DMS153 (cell line): Measurements from ENCODE around the gene MTREX.

Experiments used
- DNase-seq: peaks from one replicate; lab custom pipeline; 2025; lab: John Stamatoyannopoulos, UW

The MTREX gene

DNA sequence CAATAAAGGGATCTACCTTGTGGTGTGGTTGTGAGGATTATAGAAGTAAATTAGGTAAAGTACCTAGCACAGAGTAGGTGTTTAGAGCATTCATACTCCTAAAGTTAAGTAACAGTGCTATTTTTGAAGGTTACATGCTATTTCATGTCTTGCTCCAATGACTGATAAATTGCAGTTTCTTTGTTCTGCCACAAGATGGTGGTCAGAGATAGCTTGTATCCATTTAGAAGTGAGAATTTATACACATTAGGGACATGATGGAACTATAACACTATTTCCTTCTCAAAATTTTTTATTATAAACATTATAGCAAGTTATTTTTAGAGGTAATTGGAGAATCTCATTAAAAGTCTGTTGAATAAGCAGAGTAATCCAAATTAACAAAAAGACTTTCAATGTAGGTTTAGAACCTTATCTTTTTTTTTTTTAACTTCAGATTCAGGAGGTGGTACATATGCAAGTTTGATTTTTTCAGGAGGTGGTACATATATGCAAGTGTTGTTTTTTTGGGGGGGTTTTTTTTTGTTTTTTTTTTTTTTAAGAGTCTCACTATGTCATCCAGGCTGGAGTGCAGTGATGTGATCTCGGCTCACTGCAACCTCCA lies 17.1 kb downstream of the MTREX start:
- no peak for DNase-seq

DNA sequence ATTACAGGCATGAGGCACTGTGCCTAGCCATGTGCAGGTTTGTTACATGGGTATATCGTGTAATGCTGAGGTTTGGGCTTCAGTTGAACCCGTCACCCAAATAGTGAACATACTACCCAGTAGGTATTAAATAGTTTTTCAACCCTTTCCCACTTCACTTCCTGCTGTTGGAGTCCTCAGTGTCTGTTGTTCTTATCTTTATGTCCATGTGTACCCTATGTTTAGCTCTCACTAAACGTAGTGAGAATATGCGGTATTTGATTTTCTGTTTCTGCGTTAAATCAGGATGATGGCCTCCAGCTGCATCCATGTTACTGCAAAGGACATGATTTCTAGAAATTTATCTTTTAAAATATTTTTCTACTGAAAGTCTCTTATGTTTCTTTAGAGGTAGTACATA lies 17.8 kb downstream of the MTREX start:
- no peak for DNase-seq

DNA sequence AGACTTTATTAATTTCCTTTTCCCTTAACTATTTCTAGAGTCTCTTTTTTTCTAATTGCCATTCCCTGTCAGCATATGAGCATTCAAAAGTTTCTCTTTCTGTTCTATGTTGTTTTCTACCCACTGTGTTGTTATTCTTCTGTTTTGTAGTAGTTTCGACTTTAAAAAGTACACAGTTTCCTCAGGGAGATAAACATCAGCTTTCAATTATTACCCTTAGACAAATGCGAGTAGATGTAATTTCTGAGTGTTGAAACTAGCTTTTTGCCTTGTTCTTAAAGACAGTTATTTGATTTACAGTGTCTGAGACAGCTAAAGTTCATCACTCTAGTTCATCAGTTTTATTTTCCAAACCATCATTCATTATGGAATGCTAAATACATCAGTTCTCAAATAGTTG lies 19.5 kb downstream of the MTREX start:
- no peak for DNase-seq

DNA sequence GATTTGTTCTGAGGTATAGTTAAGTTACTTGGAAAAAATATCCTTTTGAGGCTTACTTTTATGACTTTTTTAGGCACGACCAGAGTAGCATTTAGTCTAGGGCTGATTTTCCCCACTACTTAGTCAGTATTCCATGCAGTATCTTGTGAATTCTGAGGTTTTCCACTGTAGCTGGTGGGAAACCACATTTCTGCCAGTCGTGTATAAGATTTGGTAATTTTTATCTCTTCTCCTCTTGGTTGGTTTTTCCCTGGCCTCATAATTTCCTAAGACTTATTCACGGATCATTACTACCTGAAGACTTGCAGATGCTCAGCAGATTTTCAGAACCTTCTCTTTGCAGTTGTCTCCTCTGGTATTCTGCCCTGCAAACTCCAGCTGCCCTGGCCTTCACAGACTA lies 23.5 kb downstream of the MTREX start:
- no peak for DNase-seq

DNA sequence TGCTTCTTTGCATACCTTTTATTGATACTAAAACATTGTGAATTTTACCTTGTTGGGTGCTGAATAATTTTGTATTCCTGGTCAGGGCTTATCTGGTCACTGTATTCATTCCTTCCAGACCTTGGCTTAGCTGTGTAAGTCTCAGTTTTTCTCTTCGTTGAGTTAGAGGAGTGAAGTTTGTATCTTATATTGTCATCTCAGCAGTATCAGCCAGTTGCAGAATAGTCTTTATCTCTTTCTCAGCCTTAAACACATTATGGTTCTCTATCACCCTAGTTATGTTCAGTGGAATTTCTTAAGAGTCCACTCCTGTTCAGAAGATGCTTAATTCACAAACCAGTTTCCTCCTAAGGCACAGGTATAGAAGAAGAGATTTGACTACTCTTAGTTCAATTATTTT lies 25.2 kb downstream of the MTREX start:
- DNase-seq = no peak

DNA sequence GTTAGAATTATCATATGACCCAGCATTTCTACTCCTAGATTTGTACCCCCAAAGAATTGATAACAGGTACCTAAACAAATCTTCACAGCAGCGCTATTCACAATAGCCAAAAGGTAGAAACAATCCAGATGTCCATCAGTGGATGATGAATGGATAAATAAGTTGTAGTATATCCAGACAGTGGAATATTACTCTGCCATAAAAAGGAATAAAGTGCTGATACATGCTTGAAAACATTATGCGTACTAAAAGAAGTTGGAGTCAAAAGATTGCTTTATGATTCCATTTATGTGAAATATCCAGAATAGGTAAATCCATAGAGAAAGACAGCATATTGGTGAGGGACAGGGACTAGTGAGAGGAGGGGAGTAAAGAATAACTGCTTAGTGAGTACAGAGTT lies 26.0 kb downstream of the MTREX start:
- no peak for DNase-seq

DNA sequence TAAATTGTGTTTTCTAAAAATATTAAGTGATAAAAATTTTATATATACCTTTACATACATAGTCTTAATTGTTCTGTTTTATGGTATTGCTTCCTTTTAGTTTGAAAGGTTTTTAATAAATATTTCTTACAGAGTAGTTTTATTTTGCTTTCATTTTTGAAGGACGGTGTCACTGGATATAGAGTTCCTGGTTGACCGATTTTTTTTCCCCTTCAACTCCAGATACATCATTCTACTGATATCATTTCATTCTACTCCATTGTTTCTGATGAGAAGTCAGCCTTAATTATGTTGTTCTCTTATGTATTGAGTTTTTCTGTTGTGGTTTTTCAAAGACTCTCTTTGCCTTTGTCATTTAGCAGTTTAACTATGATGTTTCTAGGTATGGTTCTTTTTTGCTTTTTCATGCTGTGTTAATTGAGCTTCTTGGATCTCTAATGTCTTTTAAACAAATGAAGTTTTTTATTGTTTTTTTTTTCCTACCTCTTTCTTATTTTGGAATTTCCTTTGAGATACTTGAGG lies 30.4 kb downstream of the MTREX start:
- no peak for DNase-seq

- DNase-seq = no peak
Measured at GRCh38 chr5:55338810-55339243, 31.0 kb downstream of the MTREX start.

DNA sequence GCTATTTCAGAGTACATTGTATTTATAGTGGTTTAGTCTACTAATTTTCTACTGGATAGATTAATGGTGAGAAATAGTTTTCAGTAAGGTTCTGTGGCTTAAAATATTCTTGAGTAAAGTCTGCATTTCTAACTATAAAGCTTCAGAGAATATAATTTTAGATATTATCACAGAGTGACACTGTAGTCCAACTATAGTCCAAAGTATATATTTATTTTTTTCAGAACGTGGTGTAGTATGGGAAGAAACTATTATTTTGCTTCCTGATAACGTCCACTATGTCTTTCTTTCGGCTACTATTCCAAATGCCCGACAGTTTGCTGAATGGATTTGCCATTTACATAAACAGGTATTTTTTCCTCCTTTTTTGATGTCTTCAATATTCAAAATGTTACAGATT lies 35.3 kb downstream of the MTREX start:
- DNase-seq = no peak

DNA sequence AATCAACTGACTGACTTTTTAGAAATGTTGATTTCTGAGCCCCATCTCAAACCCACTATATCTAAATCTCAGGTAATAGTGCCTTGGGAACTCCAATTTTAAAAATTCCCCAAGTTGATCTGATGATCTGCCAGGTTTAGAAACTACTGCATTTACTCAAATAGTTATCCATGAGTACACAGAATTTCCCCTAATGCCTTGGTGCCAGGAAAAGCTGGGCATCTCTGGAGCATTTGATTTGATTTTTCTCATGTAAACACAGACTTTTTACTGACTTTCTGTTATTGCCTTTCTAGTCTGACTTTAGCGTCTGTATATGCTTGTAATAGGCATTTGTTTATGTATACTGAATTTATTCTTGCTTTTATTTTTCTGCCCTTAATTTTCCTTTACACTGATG lies 35.8 kb downstream of the MTREX start:
- no peak for DNase-seq

GRCh38 chr5:55344392-55344992 lies 36.7 kb downstream of the MTREX start:
- DNase-seq = no peak

GRCh38 chr5:55345327-55345726 lies 37.5 kb downstream of the MTREX start:
- DNase-seq = no peak

- no peak for DNase-seq
Measured at GRCh38 chr5:55347786-55348185, 40.0 kb downstream of the MTREX start.

DNA sequence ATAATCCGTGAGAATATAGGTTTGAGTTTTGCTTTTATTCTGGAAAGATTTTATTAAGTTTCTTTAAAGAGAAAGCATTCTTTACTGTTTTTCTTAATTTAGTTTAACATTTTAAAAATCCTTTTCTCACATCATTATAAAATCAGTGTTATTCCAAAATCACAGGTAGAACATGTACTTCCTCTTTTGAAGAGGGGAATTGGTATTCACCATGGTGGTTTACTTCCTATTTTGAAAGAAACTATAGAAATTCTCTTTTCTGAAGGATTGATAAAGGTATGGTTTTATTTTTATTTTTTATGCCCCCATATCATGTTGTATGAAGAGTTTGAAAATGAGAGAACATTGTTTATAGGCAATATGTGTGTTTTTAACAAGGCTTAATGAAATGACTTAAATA lies 43.0 kb downstream of the MTREX start:
- no peak for DNase-seq

DNA sequence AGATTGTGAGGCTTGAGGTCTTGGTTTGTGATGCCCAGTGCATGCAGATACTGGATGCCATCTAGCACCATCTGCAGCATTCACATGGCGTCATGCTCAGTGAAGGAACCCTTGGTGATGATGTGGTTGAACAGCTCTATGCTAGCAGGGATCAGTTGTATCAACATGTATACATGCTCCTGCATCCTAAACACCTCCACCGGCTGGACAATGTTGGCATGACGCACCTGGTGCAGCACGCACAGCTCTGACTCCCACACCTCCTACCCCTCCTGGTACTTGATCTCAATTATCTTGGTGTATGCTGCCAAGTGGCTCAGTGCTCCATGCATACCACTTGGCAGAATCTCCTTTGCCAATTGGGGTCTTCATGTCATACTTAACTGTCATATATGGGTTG lies 49.1 kb downstream of the MTREX start:
- DNase-seq = no peak

DNA sequence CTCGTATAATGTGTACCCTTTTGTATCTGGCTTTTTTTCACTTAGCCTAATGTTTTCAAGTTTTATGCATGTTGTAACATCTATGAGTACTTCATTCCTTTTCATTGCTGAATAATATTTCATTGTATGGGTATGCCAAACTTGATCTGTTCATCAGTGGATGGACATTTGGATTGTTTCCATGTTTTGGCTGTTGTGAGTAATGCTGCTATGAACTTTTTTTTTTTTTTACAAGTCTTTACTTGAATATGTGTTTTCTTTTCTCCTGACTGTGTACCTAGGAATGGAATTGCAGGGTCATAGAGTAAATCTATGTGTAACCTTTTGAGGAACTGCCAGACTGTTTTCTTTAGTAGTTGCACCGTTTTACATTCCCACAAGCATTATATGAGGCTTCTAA lies 52.4 kb downstream of the MTREX start:
- no peak for DNase-seq

GRCh38 chr5:55363856-55364255 lies 56.1 kb downstream of the MTREX start:
- DNase-seq = no peak

- DNase-seq = no peak
Measured at GRCh38 chr5:55364537-55365055, 56.8 kb downstream of the MTREX start.

GRCh38 chr5:55370291-55370925 lies 62.6 kb downstream of the MTREX start:
- no peak for DNase-seq

DNA sequence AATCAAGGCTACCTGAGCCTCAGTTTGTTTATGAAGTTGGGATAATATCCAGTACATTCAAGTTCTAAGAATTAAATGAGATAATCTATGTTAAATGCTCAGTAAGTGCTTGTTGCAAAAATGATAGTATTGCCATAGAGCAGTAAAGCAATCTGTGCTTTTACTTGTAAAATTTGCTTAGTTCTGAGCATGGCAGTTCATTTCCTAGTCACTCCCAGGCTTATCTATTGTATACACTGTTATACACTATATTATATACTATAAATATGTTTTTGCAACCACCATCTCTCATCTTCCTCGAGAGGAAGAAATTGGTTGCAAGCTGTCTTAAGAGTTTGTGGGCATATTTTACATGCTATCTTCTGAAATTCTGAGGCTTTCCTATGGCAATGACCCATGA lies 63.4 kb downstream of the MTREX start:
- no peak for DNase-seq

- no peak for DNase-seq
Measured at GRCh38 chr5:55372130-55372925, 64.5 kb downstream of the MTREX start.

- DNase-seq = no peak
Measured at GRCh38 chr5:55377810-55378209, 70.0 kb downstream of the MTREX start.

- no peak for DNase-seq
Measured at GRCh38 chr5:55383254-55383653, 75.5 kb downstream of the MTREX start.
